Measurements from ENCODE around the gene DNAJB13.

- no peak for TF ChIP-seq CTCF (IDR thresholded peaks at IDR 0.05; ENCODE audit: low read depth, low read length, poor library complexity, severe bottlenecking)
- TF ChIP-seq EZH2phosphoT487 (IDR thresholded peaks at IDR 0.05; ENCODE audit: borderline replicate concordance, low read length): no peak
Measured at GRCh38 chr11:73972187-73972586, 21.4 kb downstream of the DNAJB13 start.

All from DOHH2 (cell line).